Urothelium cell line (cell line): Measurements from ENCODE around the gene RNF14.

Experiments
- DNase-seq: peaks from one replicate; pipeline ENCODE4 v3.0.0; 2011; ENCODE audit warnings: low spot score, mixed read lengths
- FAIRE-seq: peaks from 2 replicates; lab custom pipeline; 2011; peaks lifted over from hg19 to GRCh38; lab: Jason Lieb, UNC

The RNF14 gene

DNA sequence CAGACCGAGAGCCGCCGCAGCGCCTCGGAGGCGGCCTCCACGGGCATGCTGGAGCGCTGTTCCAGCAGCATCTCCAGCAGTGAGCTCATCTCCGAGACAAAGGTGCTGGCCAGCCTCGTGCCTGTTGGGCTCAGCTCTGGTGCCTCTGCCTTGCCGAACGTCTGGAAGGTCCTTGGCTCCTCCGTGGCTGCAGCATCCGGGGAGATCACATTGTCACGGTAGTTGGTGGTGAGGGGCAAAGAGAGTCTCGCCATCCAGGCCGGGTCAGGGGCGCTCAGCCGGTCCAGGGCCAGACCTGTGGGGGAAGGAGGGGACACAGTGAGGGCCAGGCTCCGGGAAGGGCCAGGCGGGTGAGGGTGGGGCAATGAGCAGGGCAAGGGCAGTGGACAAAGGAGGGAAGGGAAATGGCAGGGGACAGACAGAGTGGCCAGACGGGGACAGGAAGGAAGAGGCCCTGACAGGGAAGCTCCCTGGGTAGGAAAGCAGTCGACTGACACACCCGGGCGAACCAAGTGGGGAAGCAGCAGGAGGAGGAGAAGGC, 23.3 kb upstream of the RNF14 start:
- no peak for FAIRE-seq
- DNase-seq: no peak

DNA sequence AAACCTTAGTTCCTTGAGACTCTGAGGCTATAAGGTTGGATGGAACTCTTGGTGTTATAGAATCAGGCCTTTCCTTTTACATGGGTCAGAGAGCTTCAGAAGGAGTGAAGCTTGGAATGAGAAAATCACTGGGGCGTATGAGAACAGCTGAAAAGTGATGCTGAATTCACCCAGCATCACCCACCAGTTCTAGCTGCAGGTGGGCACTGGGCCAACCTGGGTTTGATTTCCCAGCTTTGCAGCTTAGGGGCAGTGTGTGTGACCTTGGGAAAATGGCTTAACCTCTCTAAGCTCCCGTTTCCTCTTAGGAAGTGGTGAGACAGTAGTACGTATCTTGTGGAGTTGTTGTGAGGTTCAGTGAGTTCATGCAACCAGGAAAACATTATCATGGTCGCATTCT, 21.6 kb upstream of the RNF14 start:
- no peak for FAIRE-seq

DNA sequence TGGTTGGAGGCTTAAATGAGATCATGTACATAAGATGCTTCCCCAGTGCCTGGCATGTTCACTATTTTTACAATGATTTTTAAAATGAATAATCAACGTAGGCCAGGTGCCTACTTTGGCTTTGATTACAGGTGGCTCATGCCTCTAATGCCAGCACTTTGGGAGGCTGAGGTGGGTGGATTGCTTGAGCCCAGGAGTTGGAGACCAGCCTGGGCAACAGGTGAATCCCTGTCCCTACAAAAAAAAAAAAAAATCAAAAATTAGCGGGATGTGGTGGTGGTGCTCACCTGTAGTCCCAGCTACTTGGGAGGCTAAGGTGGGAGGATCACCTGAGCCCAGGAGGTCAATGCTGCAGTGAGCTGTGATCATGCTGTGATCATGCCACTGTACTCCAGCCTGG, 20.1 kb upstream of the RNF14 start:
- FAIRE-seq: no peak
- DNase-seq: no peak

More for the DNA sequence above, 21.6 kb upstream of the RNF14 start:
- DNase-seq: no peak

DNA sequence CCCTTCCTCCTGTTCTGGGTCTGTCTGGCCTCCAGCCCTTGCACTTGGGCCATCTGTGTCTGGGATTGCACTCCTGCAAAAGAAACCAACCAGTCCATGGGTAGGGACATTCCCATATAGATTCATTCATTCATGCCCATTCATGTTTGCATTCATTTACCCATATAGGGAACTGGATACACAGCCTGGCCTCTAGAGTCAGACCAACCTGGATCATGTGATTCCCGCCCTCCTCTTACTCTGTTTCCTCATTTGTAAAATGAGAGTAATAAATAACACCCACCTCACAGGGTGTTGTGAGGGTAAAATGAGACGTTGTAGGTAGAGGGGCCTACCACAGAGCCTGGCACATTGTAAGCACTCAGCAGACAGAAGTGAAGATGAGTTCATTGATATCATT, 19.4 kb upstream of the RNF14 start:
- DNase-seq (no peak), FAIRE-seq (no peak)

DNA sequence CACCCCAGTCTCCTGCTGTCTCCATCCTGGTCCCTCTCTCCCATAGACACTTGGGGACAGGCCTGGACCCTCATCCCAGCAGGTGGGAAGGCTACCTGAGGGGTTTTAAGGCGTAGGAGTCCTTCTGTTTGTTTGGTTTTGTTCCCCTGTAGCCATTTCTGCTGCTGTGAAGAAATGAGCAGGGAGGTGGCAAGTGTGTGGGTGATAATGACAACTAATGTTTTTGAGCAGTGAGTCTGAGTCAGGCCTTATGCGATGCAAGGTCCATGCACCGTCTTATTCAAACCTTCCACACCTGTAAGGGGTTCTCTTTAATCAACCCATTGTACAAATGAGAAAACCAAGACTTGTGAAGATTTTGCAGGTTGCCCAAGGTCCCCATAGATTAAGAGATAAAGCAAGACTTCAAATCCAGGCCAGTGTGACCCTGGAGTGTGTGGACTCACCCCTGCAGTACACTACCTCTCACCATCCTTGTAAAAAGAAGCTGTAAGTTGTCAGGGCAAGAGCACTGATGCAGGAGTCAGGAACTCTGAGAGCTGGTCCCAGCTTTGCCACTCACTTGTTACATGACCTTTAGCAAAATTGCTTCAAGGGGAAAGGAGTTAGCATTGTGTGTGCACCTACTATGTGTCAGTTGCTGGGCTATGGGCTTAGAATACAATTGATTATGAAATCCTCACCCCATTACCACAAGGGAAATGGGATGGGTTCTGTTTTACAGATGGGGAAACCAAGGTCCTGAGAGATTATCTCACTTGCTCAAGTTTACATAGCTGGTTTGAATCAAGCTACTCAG, 18.5 kb upstream of the RNF14 start:
- no peak for DNase-seq
- no peak for FAIRE-seq

DNA sequence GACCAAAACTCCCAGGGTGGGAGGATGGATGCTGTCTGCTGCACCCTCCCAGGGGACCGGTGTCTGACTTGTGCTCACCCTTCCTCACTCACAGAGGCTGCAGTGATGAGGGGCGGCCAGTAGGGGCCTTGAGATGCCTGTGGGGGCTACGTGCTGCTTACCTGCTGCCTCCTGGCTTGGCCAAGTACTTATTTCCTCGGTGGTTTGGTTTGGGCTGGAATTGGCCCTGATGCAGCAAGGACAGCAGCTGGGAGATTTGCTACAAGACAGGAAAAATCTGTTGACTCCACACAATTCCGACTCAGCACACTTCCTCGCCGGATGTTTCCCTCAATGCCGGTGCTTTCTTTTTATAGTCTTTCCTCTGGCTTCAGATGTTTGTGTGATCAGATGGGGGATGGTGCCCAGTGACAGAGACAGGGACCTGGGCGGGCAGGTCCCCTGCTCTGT, 17.5 kb upstream of the RNF14 start:
- peak; percentile 19 for DNase-seq
- no peak for FAIRE-seq

DNA sequence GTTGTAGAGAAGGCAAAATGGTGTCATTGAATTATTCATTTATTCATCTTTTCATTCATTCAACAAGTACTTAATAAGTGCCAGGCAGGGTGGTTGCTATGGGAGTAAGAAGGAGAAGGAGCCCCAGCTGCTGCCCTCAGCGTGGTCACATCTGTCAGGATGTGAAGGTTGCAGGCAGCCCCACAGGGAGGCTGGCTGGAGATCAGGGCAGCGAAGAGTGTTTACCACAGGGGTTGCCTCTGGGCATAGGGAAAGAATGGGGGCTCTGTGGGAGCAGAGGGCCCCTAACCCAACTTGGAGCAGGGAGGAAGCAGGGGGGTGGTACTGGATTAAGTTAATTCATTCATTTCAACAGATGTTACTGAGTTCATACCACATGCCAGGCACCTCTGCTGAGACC, 16.9 kb upstream of the RNF14 start:
- DNase-seq (no peak), FAIRE-seq (no peak)

DNA sequence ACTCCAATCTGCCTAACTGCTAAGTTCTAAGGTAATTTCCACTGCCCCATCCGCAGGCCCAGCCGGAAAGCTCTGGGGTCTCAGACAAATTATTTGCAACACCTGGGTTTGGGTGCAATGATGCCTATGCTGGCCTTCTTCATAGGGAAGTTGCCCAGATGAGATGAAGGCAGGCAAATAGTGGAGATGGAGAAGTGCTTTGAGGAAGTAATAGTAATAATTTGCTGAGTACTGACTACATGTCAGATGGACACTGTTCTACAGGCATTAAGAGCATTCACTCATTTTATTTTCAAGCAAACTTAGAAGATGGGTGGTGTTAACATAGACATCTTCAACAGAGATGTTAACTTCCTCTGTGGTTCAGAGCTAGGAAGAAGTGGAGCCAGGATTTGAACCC, 14.7 kb upstream of the RNF14 start:
- DNase-seq (no peak), FAIRE-seq (no peak)

DNA sequence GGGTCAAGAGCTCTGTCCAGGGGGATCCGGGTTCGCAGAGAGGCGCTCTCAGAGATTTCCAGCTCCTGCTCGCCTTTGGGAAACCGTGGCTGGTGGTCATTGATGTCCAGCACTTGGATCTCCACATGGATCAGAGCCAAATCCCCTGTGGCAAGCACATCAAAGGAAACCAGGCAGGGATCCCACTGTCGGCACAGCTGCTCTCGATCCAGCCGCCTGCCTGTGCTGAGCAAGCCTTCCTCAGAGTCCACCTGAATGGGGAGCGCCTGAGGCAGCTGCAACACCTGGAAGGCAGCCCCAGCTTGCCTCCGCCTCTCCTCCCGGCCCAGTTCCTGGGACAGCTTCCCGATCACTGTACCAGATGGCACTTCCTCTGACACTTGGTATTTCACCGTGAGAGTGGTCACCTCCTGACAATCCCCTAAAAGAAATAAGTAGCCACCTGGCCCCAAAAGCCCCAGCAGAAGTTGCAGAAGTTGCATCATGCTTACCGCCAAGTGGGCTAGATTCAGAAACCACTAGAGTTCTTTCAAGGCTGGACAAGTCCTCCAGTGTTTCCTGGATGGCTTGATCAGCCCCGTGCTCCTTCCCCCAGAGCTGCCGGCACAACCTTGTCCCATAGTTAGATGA, 11.4 kb upstream of the RNF14 start:
- no peak for DNase-seq
- no peak for FAIRE-seq

DNA sequence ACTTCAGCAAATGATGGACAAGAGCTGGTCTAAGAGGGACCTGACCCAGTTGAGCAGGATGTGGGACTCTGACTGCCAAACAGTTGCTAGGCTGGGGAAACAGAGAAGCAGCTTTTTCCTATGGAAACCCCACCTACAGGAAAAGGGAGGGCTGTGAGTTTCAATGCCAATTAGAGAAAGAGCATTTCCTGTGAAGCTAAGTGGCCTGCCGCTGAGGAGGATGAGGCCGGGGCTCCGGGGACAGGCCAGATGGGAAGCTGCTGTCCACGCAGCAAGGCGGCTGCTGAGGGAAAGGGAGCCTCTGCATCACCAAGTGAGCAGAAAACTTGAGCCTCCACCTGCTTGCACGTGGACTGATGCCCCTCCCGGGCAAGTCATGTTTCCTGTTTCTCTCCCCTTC, 10.8 kb upstream of the RNF14 start, which contains the start of gene PCDH12:
TSS of gene PCDH12 (minus strand) at position 90 of the 400 bp plus-strand sequence. CDS start 351 bp downstream, outside the sequence.
- DNase-seq (no peak), FAIRE-seq (no peak)

DNA sequence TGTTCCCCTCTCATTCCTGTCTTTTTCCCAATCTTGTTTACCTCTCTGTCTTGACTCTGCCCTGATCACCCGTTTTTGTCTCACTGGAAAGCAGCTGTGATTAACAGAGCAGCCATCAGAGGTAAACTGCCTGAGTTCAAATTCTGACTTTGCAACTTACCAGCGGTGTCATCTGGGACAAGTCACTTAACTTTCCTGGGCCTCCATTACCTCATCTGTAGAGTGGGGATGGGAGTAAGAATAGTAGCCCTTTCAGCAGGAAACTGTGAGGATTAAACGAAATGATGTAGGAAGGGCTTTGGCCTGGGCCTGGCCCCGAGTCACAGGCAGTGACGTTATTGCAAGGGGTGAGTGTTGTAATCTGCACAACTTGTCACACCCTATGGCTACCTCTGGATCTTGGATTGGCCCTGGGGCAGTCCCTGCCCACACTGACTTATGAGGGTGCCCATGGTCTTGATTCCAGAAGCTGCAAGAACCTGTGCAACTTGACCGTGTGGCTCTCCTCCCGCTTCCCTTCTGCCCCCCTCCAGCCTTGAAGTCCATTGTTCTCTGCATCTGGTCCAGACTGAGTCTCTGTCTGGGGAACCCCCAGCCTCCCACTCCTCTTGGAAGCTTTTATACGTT, 10.2 kb upstream of the RNF14 start:
- DNase-seq (no peak), FAIRE-seq (no peak)

DNA sequence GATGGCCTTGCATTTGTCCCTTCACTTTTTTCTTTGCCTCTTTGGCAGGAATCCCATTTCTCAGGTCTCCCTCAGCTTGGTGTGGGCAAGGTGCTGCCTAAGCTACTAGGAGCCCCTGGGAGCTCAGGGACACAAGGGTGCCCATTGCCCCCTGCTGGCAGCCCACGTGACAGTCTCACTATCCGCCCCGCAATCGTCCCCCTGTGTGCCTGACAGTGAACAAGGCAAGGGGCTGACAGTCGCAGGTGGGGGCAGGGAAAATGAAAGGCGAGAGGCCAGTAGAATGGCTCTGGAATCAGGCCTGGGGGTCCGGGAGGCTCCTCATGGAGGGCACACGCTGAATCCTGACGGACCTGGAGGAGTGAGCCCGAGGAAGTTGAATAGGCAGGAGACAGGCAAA, 8.9 kb upstream of the RNF14 start:
- DNase-seq (no peak), FAIRE-seq (no peak)

DNA sequence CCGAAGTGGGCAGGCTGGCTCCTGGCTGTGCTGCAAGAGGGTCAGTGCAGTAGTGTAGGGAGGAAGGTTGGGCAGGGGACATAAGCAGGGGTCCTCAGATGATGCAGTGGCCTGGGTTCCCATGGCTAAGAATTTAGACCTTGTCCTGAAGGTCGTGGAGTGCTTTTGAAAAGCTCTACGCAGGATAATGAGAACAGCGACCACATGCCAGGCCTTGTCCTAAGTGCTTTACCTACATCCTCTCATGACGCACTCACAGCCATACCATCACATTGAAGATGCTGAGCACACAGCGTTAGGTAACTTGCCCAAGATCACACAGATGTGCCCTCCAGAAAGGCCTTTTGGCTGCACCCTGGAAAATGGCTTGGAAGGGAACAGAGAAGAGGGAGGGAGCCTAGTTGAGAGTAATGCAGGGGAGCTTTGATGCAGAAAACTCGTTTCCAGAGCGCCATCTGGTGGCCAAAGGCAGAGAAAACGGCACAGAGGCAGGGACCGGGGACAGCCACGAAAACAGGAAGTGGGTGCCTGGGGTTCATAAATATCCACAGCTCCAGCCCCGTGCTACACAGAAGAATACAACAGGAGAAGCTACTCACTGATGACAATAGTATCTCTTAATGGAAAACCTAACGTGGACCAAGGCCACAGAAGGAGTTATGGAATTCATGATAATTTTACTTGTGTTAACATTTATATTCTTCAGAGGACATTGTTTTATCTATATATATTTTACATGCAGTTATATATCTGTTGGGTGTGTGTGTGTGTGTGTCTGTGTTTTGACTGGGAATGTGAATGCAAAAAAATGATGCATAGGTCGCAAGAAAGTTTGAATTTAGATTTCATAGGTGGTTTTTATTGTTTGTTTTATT, 8.2 kb upstream of the RNF14 start:
- FAIRE-seq (no peak), DNase-seq (peak; percentile 80)

DNA sequence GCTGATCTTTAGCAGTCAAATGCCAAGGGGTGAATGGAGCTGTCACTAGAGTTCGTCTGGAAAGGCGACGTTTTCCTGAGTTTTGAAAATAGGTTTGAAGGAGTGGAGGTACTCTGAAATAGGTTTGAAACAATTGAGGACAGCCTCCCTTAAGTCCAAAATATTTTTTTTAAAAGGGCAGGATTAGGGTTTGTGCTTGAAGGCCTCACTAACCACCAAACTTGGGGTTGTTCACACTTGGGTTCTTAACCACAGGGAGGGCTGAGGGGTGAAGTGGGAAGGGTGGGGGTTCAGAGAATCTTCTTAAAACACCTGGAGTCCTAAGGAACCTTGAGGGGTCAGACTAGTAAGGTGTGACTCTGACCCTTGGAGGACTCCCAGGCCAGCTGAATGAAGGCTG, 7.4 kb upstream of the RNF14 start:
- no peak for DNase-seq
- FAIRE-seq: no peak

DNA sequence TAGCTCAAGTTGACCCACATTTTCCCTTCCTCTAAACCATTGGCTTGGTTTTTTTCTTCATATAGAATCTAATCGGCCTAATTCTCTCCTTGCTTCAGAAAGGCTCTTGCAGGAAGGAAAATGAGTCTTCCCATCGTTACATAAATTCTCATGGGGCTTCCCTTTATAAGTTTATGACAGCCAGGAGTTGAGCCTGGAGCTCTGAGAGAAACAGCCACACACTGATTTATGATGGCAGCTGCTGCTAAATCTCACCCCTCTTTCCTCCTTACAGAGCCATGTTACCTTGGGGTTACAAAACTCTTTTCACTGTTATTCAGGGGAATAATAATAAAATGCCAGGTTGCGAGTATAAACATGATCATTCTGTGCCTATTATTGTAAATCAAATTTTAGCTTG, 5.2 kb upstream of the RNF14 start:
- DNase-seq: no peak
- FAIRE-seq: no peak

DNA sequence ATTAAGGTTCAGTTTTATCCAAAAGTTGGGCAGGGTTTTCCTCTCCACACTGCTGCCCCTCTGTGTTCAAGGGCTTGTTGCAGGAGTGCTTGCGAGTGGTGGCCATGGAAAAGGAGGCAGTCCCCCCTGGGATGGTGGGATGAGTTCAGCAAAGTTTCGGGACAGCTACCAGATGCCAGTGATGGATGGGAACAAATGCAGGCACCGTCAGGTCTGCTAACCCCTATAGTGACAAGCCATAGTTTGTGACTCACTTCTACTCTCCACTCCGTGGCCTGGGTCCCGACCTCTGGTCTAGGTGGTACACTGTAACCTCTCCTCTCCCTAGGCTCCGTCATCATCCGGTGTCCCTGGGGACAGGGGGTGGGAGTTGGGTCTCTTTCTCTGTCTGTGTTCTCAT, 3.8 kb upstream of the RNF14 start:
- DNase-seq (no peak), FAIRE-seq (no peak)

DNA sequence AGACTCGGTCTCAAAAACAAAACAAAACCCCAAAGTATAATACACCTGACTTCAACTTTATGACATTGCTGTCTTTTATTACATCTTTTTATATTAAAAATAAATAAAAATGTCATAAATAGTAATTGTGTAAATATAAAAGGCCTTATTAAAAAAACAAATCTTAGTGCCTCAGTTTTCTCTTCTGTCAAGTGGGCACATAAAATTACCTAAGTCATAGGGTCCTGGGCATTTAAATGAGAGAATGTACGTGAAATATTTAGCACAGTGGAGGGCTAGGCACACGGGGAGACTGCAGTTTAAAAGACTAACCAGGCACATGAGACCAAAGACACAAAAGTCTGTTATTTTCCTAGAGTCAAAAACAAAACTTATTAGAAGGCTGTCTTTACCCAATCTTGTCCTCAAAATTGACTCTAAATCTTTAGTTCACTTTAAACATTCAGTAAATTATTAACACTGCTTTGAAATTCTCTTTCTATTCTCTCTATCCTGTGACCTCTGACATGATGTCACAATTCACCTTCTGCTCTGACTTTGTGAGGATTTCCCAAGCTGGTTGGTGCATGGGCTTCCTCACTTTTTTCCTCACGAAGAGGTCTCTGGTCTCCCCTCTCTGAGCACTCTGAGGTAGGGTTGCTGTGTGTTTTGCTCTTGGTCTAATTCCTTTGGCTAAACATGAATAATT, 2.5 kb upstream of the RNF14 start:
- no peak for DNase-seq
- FAIRE-seq: no peak

DNA sequence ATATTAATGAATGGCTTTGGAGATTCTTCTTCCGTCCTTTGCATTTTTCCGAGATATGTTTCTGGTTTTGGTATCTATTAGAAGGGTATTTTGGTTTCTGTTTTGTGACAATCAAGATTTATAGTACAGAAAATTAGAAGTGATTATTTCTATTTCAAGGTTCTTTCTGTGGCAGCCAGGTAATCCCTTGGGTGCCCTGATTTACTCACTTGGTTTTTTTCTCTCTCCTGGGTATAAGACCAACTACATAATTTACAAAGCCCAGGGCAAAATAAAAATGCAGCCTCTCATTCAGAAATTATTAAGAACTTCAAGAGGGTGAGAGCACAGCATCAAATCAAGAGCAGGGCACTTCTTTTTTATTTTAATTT, 2.0 kb upstream of the RNF14 start:
- FAIRE-seq: no peak
- no peak for DNase-seq

DNA sequence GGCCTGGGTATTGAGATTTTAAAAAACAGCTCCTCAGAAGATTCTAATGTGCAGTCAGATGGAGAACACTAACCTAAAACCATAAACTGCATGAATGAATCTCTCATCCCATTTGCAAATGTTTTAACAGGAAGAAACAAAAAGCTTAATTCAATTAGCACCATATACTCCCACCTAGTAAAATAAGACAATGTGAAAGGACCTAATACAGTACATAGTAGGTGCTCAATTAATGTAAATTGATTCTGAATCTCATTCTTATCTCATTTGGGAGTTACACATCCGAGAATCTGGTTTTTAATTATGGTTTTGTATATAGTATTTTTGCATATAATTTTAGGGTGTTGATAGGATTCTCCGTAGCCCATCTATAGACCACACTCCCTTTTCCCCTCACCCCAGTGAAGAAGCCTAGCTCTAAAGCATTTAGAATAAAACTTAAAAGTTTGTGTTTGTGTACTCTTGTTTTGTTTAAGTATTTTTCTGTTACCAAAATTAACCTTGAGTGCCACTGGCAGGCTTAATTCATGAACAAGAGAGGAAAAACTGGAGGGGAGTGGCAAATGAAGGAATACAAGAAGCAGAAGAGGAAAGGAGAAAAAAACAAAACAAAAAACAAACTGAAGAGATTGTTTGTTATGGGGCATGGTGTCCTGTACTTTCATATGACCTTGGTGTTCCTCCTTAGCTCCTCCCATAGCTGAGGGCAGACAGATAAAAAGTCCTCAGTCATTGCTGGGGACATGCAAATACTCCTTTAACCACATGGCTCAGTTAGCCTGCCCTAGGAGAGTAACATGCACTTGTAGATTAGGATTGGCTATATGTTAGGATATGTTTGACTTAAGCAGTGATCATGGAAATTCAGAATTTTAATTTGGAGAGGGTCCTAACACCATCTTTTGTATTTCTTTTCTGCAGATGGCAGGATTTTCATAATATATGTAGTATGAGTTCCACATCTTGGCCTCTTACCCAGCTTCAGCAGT, 1.2 kb downstream of the RNF14 start:
- DNase-seq (no peak), FAIRE-seq (no peak)
